Naive thymus-derived CD4-positive, alpha-beta T cell (primary cell): ENCODE measurements around the gene SPEG. TPM values are rescaled to one million over a fixed set of nuclear protein-coding genes. Genes with fewer than 3 reads are reported as not detected.
A peak's percentile ranks its signal among the peaks of the same experiment; 100 is the strongest.

Source experiments
- ATAC-seq: fragments of 150-1000 bp; cut with Tn5 transposase; 2 replicates; pipeline ENCODE4 v1.10.0; 2021; ENCODE audit warnings: mild to moderate bottlenecking, moderate library complexity
- CTCF ChIA-PET: fragments of 350-600 bp; sonication (Branson Sonifier 250); formaldehyde crosslinking; loops from one replicate; lab custom pipeline; 2021; ENCODE audit warnings: antibody characterized with exemption; lab: Charles Lee
- POLR2A ChIA-PET: fragments of 350-600 bp; sonication (Branson Sonifier 250); formaldehyde crosslinking; loops from one replicate; lab custom pipeline; 2021; ENCODE audit warnings: antibody characterized with exemption, inconsistent platforms; lab: Charles Lee
- DNase-seq, 9 donors: peaks; one replicate each; pipeline versions ENCODE4 v3.0.0 to v3.0.0-alpha.2; 2020 to 2022; ENCODE audit warnings: mixed read lengths in 1 of 9
- H3K27ac ChIP-seq: one replicate; pipeline ENCODE4 v1.7.0; 2013; ENCODE audit warnings: mild to moderate bottlenecking, low read depth, low read length, moderate library complexity
- H3K27me3 ChIP-seq, 2 donors: one replicate each; pipeline ENCODE4 v1.7.0; 2013; ENCODE audit warnings: low read length in 2 of 2, mild to moderate bottlenecking in 2 of 2, moderate library complexity in 2 of 2; ENCODE audit not compliant: control insufficient read depth in 2 of 2, insufficient read depth in 2 of 2
- H3K36me3 ChIP-seq, 3 experiments: 1 replicate in 2 of 3; 2 replicates in 1 of 3; pipeline ENCODE4 v1.7.0; 2013; ENCODE audit warnings: low read length in 3 of 3, mild to moderate bottlenecking in 3 of 3, moderate library complexity in 1 of 3; ENCODE audit not compliant: insufficient read depth in 3 of 3, control insufficient read depth in 2 of 3
- H3K4me1 ChIP-seq, 2 donors: one replicate each; pipeline ENCODE4 v1.7.0; 2013; ENCODE audit warnings: low read length in 2 of 2, mild to moderate bottlenecking in 2 of 2, moderate library complexity in 1 of 2; ENCODE audit not compliant: control insufficient read depth in 2 of 2, insufficient read depth in 2 of 2
- H3K4me3 ChIP-seq: 2 replicates; pipeline ENCODE4 v1.7.0; 2013; ENCODE audit warnings: mild to moderate bottlenecking, low read length
- H3K9me3 ChIP-seq, 3 experiments: 1 replicate in 2 of 3; 2 replicates in 1 of 3; pipeline ENCODE4 v1.7.0; 2013; ENCODE audit warnings: low read length in 3 of 3; ENCODE audit not compliant: control insufficient read depth in 2 of 3
- H3K27ac Mint-ChIP-seq, 9 donors: one replicate each; pipeline ENCODE4 v1.8.0; 2020 to 2022; ENCODE audit warnings: mixed read lengths in 9 of 9, mild to moderate bottlenecking in 8 of 9, moderate library complexity in 5 of 9, inconsistent platforms in 2 of 9
- H3K27me3 Mint-ChIP-seq, 5 donors: one replicate each; pipeline ENCODE4 v1.8.0; 2021 to 2022; ENCODE audit warnings: mixed read lengths in 5 of 5, mild to moderate bottlenecking in 1 of 5
- H3K36me3 Mint-ChIP-seq, 5 donors: one replicate each; pipeline ENCODE4 v1.8.0; 2020 to 2022; ENCODE audit warnings: mixed read lengths in 5 of 5, mild to moderate bottlenecking in 3 of 5, inconsistent platforms in 1 of 5
- H3K4me1 Mint-ChIP-seq, 7 donors: one replicate each; pipeline ENCODE4 v1.8.0; 2020 to 2022; ENCODE audit warnings: mixed read lengths in 7 of 7, mild to moderate bottlenecking in 3 of 7, inconsistent platforms in 1 of 7
- H3K4me3 Mint-ChIP-seq, 10 donors: one replicate each; pipeline ENCODE4 v1.8.0; 2020 to 2022; ENCODE audit warnings: mild to moderate bottlenecking in 10 of 10, mixed read lengths in 10 of 10, moderate library complexity in 6 of 10, inconsistent platforms in 2 of 10
- H3K9me3 Mint-ChIP-seq, 11 donors: one replicate each; pipeline ENCODE4 v1.8.0; 2020 to 2022; ENCODE audit warnings: mixed read lengths in 11 of 11, mild to moderate bottlenecking in 4 of 11, inconsistent platforms in 1 of 11, moderate library complexity in 1 of 11
- intact Hi-C, 2 donors: fragments of 100-400 bp; cut with micrococcal nuclease; formaldehyde crosslinking; loops; one replicate each; pipeline ENCODE4 v1.15.1; 2023
- polyA plus RNA-seq, 2 donors: library from polyadenylated mRNA; unstranded; fragments of 300-500 nt; fragmentation: Illumina TruSeq; gene quantifications; one replicate each; pipeline ENCODE4 v1.2.3, GENCODE V29; 2021
- total RNA-seq, 6 experiments: library from RNA in 5 of 6; stranded (reverse) in 5 of 6; gene quantifications; 1 replicate in 5 of 6; 2 replicates in 1 of 6; pipeline ENCODE4 v1.2.3 and lab custom pipeline; 2021 to 2026

The SPEG gene
- total and polyA plus RNA-seq, 7 experiments from 2014 or later, result 0.26 to 23.2 (median 11.8) TPM

GRCh38 chr2:219496825-219497494, 62.3 kb downstream of the SPEG start:
- peaks cover 19 to 22% of the 10 kb centered on the region in 2 donors for H3K4me1 ChIP-seq
- peak overlapping the region; percentile 75 to 99 (median 96) for H3K4me3 Mint-ChIP-seq
- peaks cover 41 to 54% (median 50%) of the 10 kb centered on the region in 5 donors for H3K27me3 Mint-ChIP-seq
- no peak for ATAC-seq
- peaks cover 26 to 42% (median 36%) of the 10 kb centered on the region in 7 donors for H3K4me1 Mint-ChIP-seq
- peaks cover 0 to 2% (median 0%) of the 10 kb centered on the region in 11 donors for H3K9me3 Mint-ChIP-seq
- intact Hi-C loops, result loop anchor here (5.0 to 10.0 kb wide), 7 partner anchors 290 to 1222 kb away; partner anchors contain the start of genes CNPPD1 (in 2 of the 2), RETREG2 (in 2 of the 2), AAMP (in 1 of the 2) and CNOT9 (in 1 of the 2)
- H3K4me3 ChIP-seq, result no peak overlapping the region
- no peaks in the 10 kb centered on the region for H3K9me3 ChIP-seq
- ChIA-PET CTCF (interaction anchor here (0.7 to 6.1 kb wide), 3 partner anchors 32 to 94 kb away, joined by 3 to 60 read pairs (median 5); partner anchors contain the start of genes CHPF and TMEM198), POLR2A (interaction anchor here (0.9 to 2.3 kb wide), 2 partner anchors 33 to 146 kb away, joined by 3 to 8 read pairs; no protein-coding TSS in a partner anchor)
- no peak overlapping the region for H3K27ac ChIP-seq
- H3K36me3 ChIP-seq, result no peaks in the 10 kb centered on the region
- peaks cover 4 to 9% of the 10 kb centered on the region in 2 donors for H3K27me3 ChIP-seq
- no peak for DNase-seq
- H3K36me3 Mint-ChIP-seq, result peaks cover 0 to 8% (median 2%) of the 10 kb centered on the region in 5 donors
- no peak overlapping the region for H3K27ac Mint-ChIP-seq

GRCh38 chr2:219497495-219498279, 63.0 kb downstream of the SPEG start:
- Mint-ChIP-seq H3K4me3 (peak overlapping the region; percentile 91 to 99 (median 96)), H3K27ac (peak overlapping the region in 1 of 9 donors; percentile 81), H3K27me3 (peaks cover 36 to 52% (median 48%) of the 10 kb centered on the region in 5 donors), H3K36me3 (peaks cover 0 to 11% (median 3%) of the 10 kb centered on the region in 5 donors), H3K9me3 (peaks cover 0 to 2% (median 0%) of the 10 kb centered on the region in 11 donors), H3K4me1 (peaks cover 26 to 42% (median 36%) of the 10 kb centered on the region in 7 donors)
- H3K36me3 ChIP-seq, result no peaks in the 10 kb centered on the region
- intact Hi-C loops, result loop anchor here (1.0 to 10.0 kb wide), 21 partner anchors 12 to 1223 kb away; partner anchors contain the start of genes CHPF (in 2 of the 2), CNPPD1 (in 2 of the 2), DNAJB2 (in 2 of the 2) and RETREG2 (in 2 of the 2)
- ATAC-seq, result peak; percentile 35
- H3K4me1 ChIP-seq, result peaks cover 19 to 22% of the 10 kb centered on the region in 2 donors
- peaks cover 4 to 9% of the 10 kb centered on the region in 2 donors for H3K27me3 ChIP-seq
- H3K27ac ChIP-seq, result no peak overlapping the region
- peak in 1 of 9 donors; percentile 63 for DNase-seq
- ChIA-PET POLR2A (interaction anchor here (1.1 to 1.3 kb wide), 4 partner anchors 10 to 109 kb away, joined by 3 to 5 read pairs (median 4); no protein-coding TSS in a partner anchor), CTCF (interaction anchor here (6.1 kb wide), 1 partner anchor 31 kb away, joined by 60 read pairs; no protein-coding TSS in a partner anchor)
- H3K9me3 ChIP-seq, result no peaks in the 10 kb centered on the region
- peak overlapping the region; percentile 85 for H3K4me3 ChIP-seq

- peak within 1 kb of the TSS; percentile 91 to 99 (median 96) for H3K4me3 Mint-ChIP-seq
- H3K9me3 ChIP-seq, result no peaks in the 10 kb centered on the region
- peaks cover 4 to 9% of the 10 kb centered on the region in 2 donors for H3K27me3 ChIP-seq
- peaks cover 19 to 22% of the 10 kb centered on the region in 2 donors for H3K4me1 ChIP-seq
- H3K27me3 Mint-ChIP-seq, result peaks cover 28 to 47% (median 40%) of the 10 kb centered on the region in 5 donors
- peaks cover 0 to 5% (median 0%) of the 10 kb centered on the region in 3 experiments for H3K36me3 ChIP-seq
- POLR2A ChIA-PET, result interaction anchor here (0.8 to 1.5 kb wide), 8 partner anchors 9 to 219 kb away, joined by 3 to 5 read pairs (median 4); partner anchors contain the start of genes DNAJB2 and DNPEP
- peak; percentile 78 to 95 (median 90) for DNase-seq
- intact Hi-C loops, result loop anchor here (1.0 to 10.0 kb wide), 21 partner anchors 11 to 1224 kb away; partner anchors contain the start of genes CHPF (in 2 of the 2), CNPPD1 (in 2 of the 2), DNAJB2 (in 2 of the 2) and RETREG2 (in 2 of the 2)
- peak within 1 kb of the TSS; percentile 85 for H3K4me3 ChIP-seq
- H3K4me1 Mint-ChIP-seq, result peaks cover 26 to 42% (median 36%) of the 10 kb centered on the region in 7 donors
- CTCF ChIA-PET, result interaction anchor here (0.7 to 6.1 kb wide), 3 partner anchors 11 to 30 kb away, joined by 3 to 60 read pairs (median 8); no protein-coding TSS in a partner anchor
- peak; percentile 94 for ATAC-seq
- peaks cover 0 to 14% (median 4%) of the 10 kb centered on the region in 5 donors for H3K36me3 Mint-ChIP-seq
- peak within 1 kb of the TSS; percentile 76 to 97 (median 86) for H3K27ac Mint-ChIP-seq
- peaks cover 0 to 2% (median 0%) of the 10 kb centered on the region in 11 donors for H3K9me3 Mint-ChIP-seq
- H3K27ac ChIP-seq, result peak within 1 kb of the TSS; percentile 79
Observed at GRCh38 chr2:219498280-219499057, 63.8 kb downstream of the SPEG start, which contains the start of gene GMPPA. Gene GMPPA (plus strand): TSS chr2:219498891. CDS start chr2:219499976, 1,085 bp downstream.

- ATAC-seq (no peak), DNase-seq (no peak)
- H3K27me3 Mint-ChIP-seq, result peaks cover 23 to 42% (median 35%) of the 10 kb centered on the region in 5 donors
- H3K4me3 Mint-ChIP-seq, result peak overlapping the region; percentile 91 to 99 (median 96)
- H3K9me3 ChIP-seq, result no peaks in the 10 kb centered on the region
- H3K36me3 ChIP-seq, result peaks cover 0 to 10% (median 0%) of the 10 kb centered on the region in 3 experiments
- H3K36me3 Mint-ChIP-seq, result peaks cover 0 to 19% (median 4%) of the 10 kb centered on the region in 5 donors
- H3K27ac ChIP-seq, result peak overlapping the region; percentile 79
- intact Hi-C loops, result loop anchor here (2.0 to 10.0 kb wide), 12 partner anchors 22 to 1224 kb away; partner anchors contain the start of genes CNPPD1 (in 2 of the 2), RETREG2 (in 2 of the 2), ZFAND2B (in 2 of the 2) and AAMP (in 1 of the 2)
- H3K4me1 Mint-ChIP-seq, result peaks cover 26 to 42% (median 36%) of the 10 kb centered on the region in 7 donors
- H3K9me3 Mint-ChIP-seq, result peaks cover 0 to 2% (median 0%) of the 10 kb centered on the region in 11 donors
- H3K4me1 ChIP-seq, result peaks cover 19 to 22% of the 10 kb centered on the region in 2 donors
- peaks cover 4 to 9% of the 10 kb centered on the region in 2 donors for H3K27me3 ChIP-seq
- H3K4me3 ChIP-seq, result peak overlapping the region; percentile 85
- peak overlapping the region; percentile 76 to 97 (median 86) for H3K27ac Mint-ChIP-seq
- POLR2A ChIA-PET, result interaction anchor here (0.8 to 1.5 kb wide), 8 partner anchors 9 to 220 kb away, joined by 3 to 5 read pairs (median 4); partner anchors contain the start of genes DNAJB2 and DNPEP
- CTCF ChIA-PET, result interaction anchor here (0.7 to 6.1 kb wide), 5 partner anchors 11 to 97 kb away, joined by 3 to 60 read pairs (median 4); no protein-coding TSS in a partner anchor
Observed at GRCh38 chr2:219499058-219499307, 64.3 kb downstream of the SPEG start.

- ChIA-PET CTCF (interaction anchor here (0.9 to 1.8 kb wide), 3 partner anchors 10 to 97 kb away, joined by 3 to 8 read pairs (median 4); no protein-coding TSS in a partner anchor), POLR2A (interaction anchor here (1.5 kb wide), 1 partner anchor 221 kb away, joined by 4 read pairs; the partner anchor contains the start of gene DNAJB2)
- Mint-ChIP-seq H3K27ac (peak overlapping the region in 7 of 9 donors; percentile 76 to 97 (median 86)), H3K36me3 (peaks cover 4 to 25% (median 9%) of the 10 kb centered on the region in 5 donors), H3K27me3 (peaks cover 19 to 36% (median 30%) of the 10 kb centered on the region in 5 donors), H3K4me1 (peaks cover 26 to 42% (median 36%) of the 10 kb centered on the region in 7 donors), H3K4me3 (peak overlapping the region; percentile 91 to 99 (median 96)), H3K9me3 (peaks cover 0 to 2% (median 0%) of the 10 kb centered on the region in 11 donors)
- H3K27ac ChIP-seq, result peak overlapping the region; percentile 79
- ATAC-seq, result no peak
- H3K36me3 ChIP-seq, result peaks cover 0 to 15% (median 0%) of the 10 kb centered on the region in 3 experiments
- H3K9me3 ChIP-seq, result no peaks in the 10 kb centered on the region
- DNase-seq, result no peak
- H3K4me1 ChIP-seq, result peaks cover 19 to 22% of the 10 kb centered on the region in 2 donors
- peaks cover 4 to 9% of the 10 kb centered on the region in 2 donors for H3K27me3 ChIP-seq
- intact Hi-C loops, result loop anchor here (2.0 to 10.0 kb wide), 12 partner anchors 23 to 1225 kb away; partner anchors contain the start of genes CNPPD1 (in 2 of the 2), RETREG2 (in 2 of the 2), ZFAND2B (in 2 of the 2) and AAMP (in 1 of the 2)
- peak overlapping the region; percentile 85 for H3K4me3 ChIP-seq
Observed at GRCh38 chr2:219499555-219499954, 64.9 kb downstream of the SPEG start.
